Measurements from ENCODE around the gene MND1. TPM values are rescaled to one million over a fixed set of nuclear protein-coding genes. Genes with fewer than 3 reads are reported as not detected.

Gene MND1
- total RNA-seq, 1 experiment from 2014 or later: 21.8 TPM

- DNase-seq: no peak
- Histone ChIP-seq H3K4me3 (ENCODE audit: low read depth, low read length) (no peak overlapping the region), H3K27me3 (replicated peaks; ENCODE audit: control insufficient read depth, insufficient read depth, low read length) (no peaks in the 10 kb centered on the region), H3K36me3 (ENCODE audit: control insufficient read depth, insufficient read depth, low read length) (no peaks in the 10 kb centered on the region), H3K4me1 (no peaks in the 10 kb centered on the region), H3K9me3 (no peaks in the 10 kb centered on the region)
- no peak overlapping the region for H3K27ac Mint-ChIP-seq (ENCODE audit: unreplicated experiment)
- no peaks in the 10 kb centered on the region for H3K9me3 Mint-ChIP-seq (ENCODE audit: unreplicated experiment)
- ChIA-PET CTCF (no interaction called here), POLR2A (no interaction called here)
- intact Hi-C loops (cut with micrococcal nuclease; ENCODE audit: unreplicated experiment): no loop called here
- H3K36me3 Mint-ChIP-seq (ENCODE audit: insufficient read depth, unreplicated experiment): no peaks in the 10 kb centered on the region
- no peaks in the 10 kb centered on the region for H3K27me3 Mint-ChIP-seq (ENCODE audit: insufficient read depth, unreplicated experiment)
- BruUV-seq (replicated peaks): no TSS peak
- no peak overlapping the region for H3K4me3 Mint-ChIP-seq (ENCODE audit: unreplicated experiment)
- no peak for TF ChIP-seq CTCF (IDR thresholded peaks at IDR 0.05; ENCODE audit: insufficient read depth in 1 of 2, low read depth in 1 of 2, low read length in 1 of 2, severe bottlenecking in 1 of 2, unreplicated experiment in 1 of 2)
- no peaks in the 10 kb centered on the region for H3K4me1 Mint-ChIP-seq (ENCODE audit: low read depth, unreplicated experiment)
Measured at GRCh38 chr4:153418121-153418520, 73.6 kb downstream of the MND1 start.

GRCh38 chr4:153418558-153418957 is 74.1 kb downstream of the MND1 start:
- no peak for TF ChIP-seq CTCF (IDR thresholded peaks at IDR 0.05; ENCODE audit: insufficient read depth in 1 of 2, low read depth in 1 of 2, low read length in 1 of 2, severe bottlenecking in 1 of 2, unreplicated experiment in 1 of 2)
- no TSS peak for BruUV-seq (replicated peaks)

DNA sequence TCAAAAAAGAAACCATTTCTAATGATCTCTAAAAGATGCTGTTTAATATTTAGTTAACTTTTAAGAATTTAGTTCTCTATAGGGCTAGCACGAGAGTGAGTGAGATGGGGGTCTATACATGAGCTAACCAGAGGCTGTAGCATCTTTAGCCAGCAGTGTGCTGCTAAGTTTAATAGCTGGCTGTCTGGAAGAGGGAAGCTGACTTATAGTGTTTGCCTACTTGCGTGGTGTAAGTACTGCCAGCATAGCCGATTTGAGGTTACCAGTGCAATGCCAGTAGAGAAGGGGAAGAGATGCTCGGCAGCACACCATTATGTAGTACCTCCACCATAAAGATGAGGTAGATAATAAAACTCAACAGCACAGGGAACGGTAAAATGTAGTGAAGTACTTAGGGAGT is 74.5 kb downstream of the MND1 start:
- no TSS peak for BruUV-seq (replicated peaks)
- Mint-ChIP-seq H3K27ac (ENCODE audit: unreplicated experiment) (no peak overlapping the region), H3K4me1 (ENCODE audit: low read depth, unreplicated experiment) (no peaks in the 10 kb centered on the region), H3K36me3 (ENCODE audit: insufficient read depth, unreplicated experiment) (no peaks in the 10 kb centered on the region), H3K9me3 (ENCODE audit: unreplicated experiment) (no peaks in the 10 kb centered on the region), H3K27me3 (ENCODE audit: insufficient read depth, unreplicated experiment) (no peaks in the 10 kb centered on the region), H3K4me3 (ENCODE audit: unreplicated experiment) (no peak overlapping the region)
- ChIA-PET POLR2A (no interaction called here), CTCF (no interaction called here)
- no peak for TF ChIP-seq CTCF (IDR thresholded peaks at IDR 0.05; ENCODE audit: insufficient read depth in 1 of 2, low read depth in 1 of 2, low read length in 1 of 2, severe bottlenecking in 1 of 2, unreplicated experiment in 1 of 2)
- intact Hi-C loops (cut with micrococcal nuclease; ENCODE audit: unreplicated experiment): no loop called here
- Histone ChIP-seq H3K36me3 (ENCODE audit: control insufficient read depth, insufficient read depth, low read length) (no peaks in the 10 kb centered on the region), H3K4me1 (no peaks in the 10 kb centered on the region), H3K4me3 (ENCODE audit: low read depth, low read length) (no peak overlapping the region), H3K27me3 (replicated peaks; ENCODE audit: control insufficient read depth, insufficient read depth, low read length) (no peaks in the 10 kb centered on the region), H3K9me3 (no peaks in the 10 kb centered on the region)
- DNase-seq: no peak

More at GRCh38 chr4:153418558-153418957, 74.1 kb downstream of the MND1 start:
- Mint-ChIP-seq H3K4me3 (ENCODE audit: unreplicated experiment) (no peak overlapping the region), H3K4me1 (ENCODE audit: low read depth, unreplicated experiment) (no peaks in the 10 kb centered on the region), H3K27ac (ENCODE audit: unreplicated experiment) (no peak overlapping the region), H3K27me3 (ENCODE audit: insufficient read depth, unreplicated experiment) (no peaks in the 10 kb centered on the region), H3K9me3 (ENCODE audit: unreplicated experiment) (no peaks in the 10 kb centered on the region), H3K36me3 (ENCODE audit: insufficient read depth, unreplicated experiment) (no peaks in the 10 kb centered on the region)
- CTCF ChIA-PET: no interaction called here
- H3K4me1 ChIP-seq: no peaks in the 10 kb centered on the region
- no peak overlapping the region for H3K4me3 ChIP-seq (ENCODE audit: low read depth, low read length)
- no peak for DNase-seq
- H3K9me3 ChIP-seq: no peaks in the 10 kb centered on the region
- no peaks in the 10 kb centered on the region for H3K36me3 ChIP-seq (ENCODE audit: control insufficient read depth, insufficient read depth, low read length)
- no peaks in the 10 kb centered on the region for H3K27me3 ChIP-seq (replicated peaks; ENCODE audit: control insufficient read depth, insufficient read depth, low read length)
- intact Hi-C loops (cut with micrococcal nuclease; ENCODE audit: unreplicated experiment): no loop called here
- POLR2A ChIA-PET: no interaction called here
